IPS-NIHi7 (cell line): ENCODE results near the gene RP9.

Source experiments
- DNase-seq: peaks from one replicate; pipeline ENCODE4 v3.0.0; 2012; ENCODE audit warnings: mixed read lengths; ENCODE audit errors: extremely low spot score

The RP9 gene, protein sequence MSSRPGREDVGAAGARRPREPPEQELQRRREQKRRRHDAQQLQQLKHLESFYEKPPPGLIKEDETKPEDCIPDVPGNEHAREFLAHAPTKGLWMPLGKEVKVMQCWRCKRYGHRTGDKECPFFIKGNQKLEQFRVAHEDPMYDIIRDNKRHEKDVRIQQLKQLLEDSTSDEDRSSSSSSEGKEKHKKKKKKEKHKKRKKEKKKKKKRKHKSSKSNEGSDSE

GRCh38 chr7:33109005-33109757, at the start of gene RP9:
Gene RP9, minus strand, starts transcription at chr7:33109404. Its CDS starts 32 bp downstream, at chr7:33109372.
- peak; percentile 93 for DNase-seq

GRCh38 chr7:33157781-33158180, 48.6 kb upstream of the RP9 start:
- DNase-seq, result no peak

DNA sequence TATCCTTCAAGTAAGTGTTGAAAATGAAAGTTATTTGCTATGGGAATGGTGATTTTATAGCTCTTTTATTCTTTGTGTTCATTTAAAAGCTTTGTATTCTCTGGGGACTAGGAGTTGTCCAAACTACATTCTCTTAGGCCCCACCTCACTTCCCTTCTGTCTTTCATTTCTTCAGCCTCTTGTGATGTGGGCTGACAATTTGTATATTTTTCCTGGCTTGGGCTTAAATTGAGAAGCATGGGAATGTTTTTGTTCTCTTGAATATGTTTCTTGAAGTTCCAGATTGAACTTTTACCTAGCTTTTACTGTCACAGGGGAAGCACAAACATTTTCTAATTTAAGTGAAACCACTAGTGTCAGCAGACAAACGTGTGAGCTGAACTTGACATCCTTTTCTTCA, 48.1 kb upstream of the RP9 start:
- DNase-seq, result no peak

GRCh38 chr7:33156441-33156840, 47.2 kb upstream of the RP9 start:
- DNase-seq, result no peak

DNA sequence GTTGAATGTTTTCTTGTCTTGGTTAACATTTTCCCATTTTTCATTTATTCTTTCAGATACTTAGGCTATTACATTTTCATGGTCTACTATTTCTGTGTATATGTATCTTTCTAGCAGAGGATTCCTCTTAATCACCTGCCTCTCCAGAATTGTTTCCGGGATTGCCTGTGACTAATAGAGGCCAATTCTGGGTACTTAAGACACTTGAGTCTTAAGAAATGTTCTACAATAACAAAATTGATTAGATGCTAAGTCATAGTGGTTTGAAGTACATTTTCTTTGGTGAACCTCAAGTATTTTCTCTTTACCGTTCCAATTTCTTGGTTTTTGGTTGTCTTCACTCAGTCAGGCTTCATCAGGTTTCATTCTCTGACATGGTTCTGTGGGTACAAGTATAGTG, 46.6 kb upstream of the RP9 start:
- DNase-seq, result no peak

DNA sequence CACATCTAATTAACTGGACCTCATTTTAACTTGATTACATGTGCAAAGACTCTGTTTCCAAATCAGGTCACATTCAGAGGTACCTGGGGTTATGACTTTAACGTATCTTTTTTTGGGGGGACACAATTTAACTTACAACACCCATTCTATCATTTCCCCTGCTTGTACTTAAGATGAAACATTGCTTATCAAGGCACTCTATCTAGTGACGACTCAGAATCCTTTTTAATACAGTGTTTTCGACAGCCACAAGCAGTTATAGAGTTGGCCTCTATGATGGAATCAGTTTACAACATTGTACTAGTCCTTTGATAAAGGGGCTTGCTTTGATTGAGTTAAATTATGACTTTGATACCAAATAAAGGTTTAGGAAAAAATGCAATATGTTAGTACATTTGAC, 42.9 kb upstream of the RP9 start:
- no peak for DNase-seq

DNA sequence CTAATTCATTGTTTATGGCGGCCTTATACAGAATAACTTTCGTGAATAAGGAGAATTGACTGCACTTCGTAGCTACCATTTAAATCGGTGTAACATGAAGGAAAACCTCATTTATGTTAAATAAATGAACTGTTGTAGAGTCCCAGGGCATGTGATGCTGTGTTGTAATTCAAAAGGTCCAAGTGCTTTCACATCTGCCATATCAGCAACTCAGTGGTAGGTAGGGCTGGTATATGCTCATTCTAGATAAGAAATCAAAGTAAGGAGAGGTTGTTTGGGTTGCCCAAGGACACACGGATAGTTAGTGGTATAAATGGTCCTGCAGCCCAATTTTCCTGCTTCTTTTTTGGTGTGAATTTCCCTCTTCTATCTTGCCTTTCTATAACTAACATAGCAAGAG, 36.0 kb upstream of the RP9 start:
- no peak for DNase-seq

DNA sequence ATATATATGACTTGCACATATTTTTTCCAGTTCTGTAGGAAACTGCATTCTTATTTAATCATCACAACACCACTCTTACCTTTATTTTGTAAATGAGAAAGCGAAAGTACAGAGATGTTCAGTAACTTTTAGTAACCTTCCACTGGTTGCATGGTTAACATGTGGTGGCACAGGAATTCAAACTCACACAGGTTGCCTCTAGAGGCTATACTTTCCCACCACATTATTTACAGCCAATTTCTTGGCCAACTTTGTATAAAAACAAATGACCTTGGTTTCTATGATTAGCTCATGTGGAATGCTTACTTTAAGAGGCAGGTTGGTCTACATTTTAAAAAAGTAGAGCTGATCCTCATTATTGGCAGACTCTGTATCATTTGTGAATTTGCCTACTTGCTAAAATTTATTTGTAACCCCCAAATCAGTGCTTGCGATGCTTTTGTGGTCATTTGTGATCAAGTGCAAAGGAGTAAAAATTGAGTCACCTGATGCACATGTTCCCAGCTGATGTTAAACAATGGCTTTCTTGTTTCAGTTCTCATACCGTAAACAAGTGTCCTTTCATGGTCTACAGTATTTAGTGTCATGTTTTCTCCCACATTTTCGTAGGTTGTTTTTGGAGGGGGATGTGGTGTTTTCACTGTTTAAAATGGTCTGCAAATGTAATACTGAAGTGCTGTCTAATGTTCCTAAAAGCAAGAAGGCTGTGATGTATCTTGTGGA, 35.0 kb upstream of the RP9 start:
- no peak for DNase-seq

DNA sequence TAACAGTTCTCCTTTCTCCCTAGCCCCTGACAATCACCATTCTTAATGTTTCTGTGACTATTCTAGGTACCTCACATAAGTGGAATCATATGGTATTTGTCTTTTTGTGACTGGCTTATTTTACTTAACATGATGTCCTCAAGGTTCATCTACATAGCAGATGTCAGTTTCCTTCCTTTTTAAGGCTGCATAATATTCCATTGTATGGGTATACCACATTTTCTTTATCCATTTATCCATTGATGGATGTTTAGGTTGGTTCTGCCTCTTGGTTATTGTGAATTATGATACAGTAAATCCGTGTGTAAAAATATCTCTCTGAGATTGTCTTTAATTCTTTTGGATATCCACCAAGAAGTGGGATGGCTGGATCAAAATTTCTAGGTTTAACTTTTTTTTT, 33.4 kb upstream of the RP9 start:
- DNase-seq, result no peak

GRCh38 chr7:33137103-33137502, 27.9 kb upstream of the RP9 start:
- no peak for DNase-seq

DNA sequence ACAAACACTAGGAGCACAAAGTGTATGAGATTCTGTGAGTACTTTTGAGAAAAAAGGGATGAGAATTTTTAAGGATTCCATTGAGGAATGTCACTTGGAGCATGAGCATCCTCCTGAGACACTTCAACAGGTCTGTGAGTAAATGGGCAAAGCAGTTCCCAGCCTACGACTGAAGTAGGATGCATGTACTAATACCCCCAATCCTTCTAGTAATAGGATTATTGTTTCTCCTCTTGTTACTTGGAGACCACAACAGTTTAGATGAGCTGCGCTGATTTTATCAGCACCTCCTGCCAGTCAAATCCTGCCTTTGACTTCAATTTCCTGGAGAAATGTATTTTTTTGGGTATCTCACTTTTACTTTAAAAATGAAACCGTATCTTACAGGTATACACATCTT, 21.0 kb upstream of the RP9 start:
- DNase-seq, result no peak

DNA sequence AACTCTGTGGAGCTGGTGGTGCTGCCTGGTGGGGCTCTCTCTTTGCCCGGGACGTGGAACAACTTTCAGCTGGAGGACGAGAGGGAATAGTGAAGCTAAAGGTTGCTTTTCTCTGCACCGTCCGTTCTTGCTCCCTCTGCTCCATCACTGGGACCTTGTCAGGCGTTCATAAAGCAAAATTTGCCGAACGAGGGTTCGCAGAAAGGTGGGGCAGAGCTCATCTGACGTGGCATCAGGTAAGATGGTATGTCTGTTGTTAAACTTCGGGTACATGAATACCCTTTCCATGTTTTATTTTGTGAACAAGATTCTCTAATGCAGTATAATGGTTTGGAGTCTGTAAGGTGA, 20.6 kb upstream of the RP9 start:
- no peak for DNase-seq

DNA sequence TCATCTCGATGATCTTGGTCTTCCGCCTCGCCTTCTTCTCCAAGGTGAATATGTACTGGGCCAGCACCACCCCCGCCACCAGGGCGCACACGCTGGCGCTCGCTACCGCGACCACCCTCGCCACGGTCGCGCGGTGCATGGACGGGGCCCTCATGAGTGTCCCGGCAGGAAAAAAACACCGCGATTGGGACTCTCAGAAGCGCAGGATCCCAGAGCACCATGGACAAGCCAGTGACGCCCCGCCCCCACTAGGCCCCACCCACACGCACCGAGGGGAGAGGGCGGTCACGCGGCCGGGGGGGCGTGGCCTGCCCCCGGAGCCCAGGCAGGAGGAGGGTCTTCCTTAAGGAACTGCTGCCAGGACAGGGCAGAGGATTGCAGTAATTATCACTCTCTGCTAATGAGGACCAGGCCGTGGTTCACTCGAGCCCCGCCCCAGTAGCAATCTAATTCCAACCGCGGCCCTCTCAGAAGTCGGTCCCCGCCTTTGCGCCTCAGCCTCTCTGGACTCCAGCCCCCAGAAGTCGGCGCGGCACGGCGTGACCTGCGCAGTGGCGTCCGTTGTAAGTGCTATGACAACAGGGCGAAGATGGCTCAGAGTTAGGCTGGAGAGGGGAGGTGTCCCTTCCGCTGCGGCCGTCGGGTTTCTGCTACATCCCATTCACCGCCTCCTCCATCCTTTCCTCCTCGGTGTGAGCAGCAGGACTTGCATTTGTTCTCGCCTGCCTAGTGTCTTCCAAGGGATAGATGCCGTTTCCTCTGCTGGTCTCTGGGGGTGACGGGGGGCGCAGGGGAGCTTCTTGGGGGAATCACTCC, 20.0 kb upstream of the RP9 start, which contains the start of gene BBS9:
TSS of gene BBS9 (plus strand) at position 575 of the 816 bp plus-strand sequence. CDS start 16,689 bp downstream, outside the sequence.
- peak; percentile 95 for DNase-seq

DNA sequence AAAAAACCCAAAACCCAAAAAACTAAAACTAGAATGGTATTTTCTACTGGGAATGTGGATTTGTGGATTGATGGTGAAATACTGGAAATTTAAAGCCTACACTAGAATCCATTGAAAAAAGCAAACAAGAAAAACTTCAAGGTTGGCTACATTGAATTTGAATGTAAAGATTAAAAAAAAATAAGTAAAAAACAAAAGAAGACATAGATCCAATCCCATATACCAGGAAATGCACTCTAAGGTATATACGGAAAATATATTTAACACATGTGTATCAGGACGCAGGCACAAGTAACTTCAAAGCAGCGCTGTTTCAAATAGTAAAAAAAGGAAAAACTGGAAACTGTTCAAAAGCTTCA, 19.4 kb upstream of the RP9 start:
- no peak for DNase-seq

GRCh38 chr7:33127085-33127484, 17.9 kb upstream of the RP9 start:
- DNase-seq, result no peak

DNA sequence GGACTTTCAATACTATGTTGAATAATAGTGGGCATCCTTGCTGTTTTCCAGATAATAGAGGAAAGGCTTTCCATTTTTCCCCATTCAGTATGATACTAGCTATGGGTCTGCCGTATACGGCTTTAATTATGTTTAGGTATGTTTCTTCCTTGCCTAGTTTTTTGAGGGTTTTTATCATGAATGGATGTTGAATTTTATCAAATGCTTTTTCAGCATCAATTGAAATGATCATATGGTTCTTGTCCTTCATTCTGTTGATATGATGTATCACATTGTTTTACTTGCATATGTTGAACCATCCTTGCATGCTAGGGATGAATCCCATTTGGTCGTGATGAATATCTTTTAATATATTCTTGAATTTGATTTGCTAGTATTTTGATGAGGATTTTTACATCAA, 9.2 kb upstream of the RP9 start:
- DNase-seq, result no peak

DNA sequence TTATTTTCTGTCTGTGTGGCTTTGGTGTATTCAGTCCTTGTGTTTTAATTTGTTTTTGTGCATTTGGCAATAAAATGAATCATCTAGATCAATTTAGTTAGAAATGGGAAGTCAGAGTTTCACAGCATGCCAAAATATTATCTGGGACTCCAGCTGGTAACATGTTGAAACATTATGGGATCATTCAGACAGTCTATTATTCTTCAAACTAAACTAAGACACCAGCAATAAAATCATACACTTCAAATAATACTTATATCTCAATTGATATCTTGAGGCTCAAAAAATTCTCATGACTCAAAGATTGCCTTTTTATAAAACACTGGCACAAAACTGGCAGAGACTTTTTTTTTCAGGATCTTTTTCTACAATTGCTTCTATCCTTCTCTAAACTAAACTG, 5.8 kb upstream of the RP9 start:
- DNase-seq, result no peak

- no peak for DNase-seq
Measured at GRCh38 chr7:33111614-33112013, 2.4 kb upstream of the RP9 start.

GRCh38 chr7:33109758-33110238, 594 bp upstream of the RP9 start:
- no peak for DNase-seq

- no peak for DNase-seq
Measured at GRCh38 chr7:33108554-33109004, 625 bp downstream of the RP9 start.

- DNase-seq, result peak; percentile 67
Measured at GRCh38 chr7:33107136-33108066, 1.8 kb downstream of the RP9 start.
